ENCODE data around the gene F11R. TPM values are rescaled to one million over a fixed set of nuclear protein-coding genes. Genes with fewer than 3 reads are reported as not detected.

F11R gene
- total and polyA plus RNA-seq, 2 of the 13 experiments (the other 11 are each of a cell fraction or from before 2014, with no cell fraction given): 95.8 to 105 TPM

DNA sequence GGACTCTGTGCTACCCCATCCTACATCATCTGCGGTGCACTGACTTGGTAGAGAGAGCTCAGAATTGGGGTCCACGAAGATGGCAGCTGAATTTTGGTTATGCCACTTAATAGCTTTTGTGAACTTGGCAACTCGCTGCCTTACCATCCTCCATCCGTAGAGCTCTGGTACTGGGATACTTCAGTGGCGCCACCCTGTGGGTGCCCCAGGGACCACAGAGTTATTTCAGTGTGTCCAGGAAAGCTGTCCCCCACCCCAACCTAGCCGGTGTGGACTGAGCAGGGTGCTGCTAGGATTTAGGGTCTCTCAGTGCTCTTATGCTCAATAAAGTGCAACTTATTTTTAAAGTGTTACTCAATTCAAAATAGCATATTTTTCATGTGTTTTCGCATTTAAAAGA lies 33.9 kb upstream of the F11R start:
- no peak for FAIRE-seq
- Histone ChIP-seq H3K36me3 (replicated peaks in 1 of 2; ENCODE audit: control insufficient read depth in 1 of 2, insufficient read depth in 2 of 2, low read length in 2 of 2) (no peaks in the 10 kb centered on the region), H3K4me2 (ENCODE audit: low read depth, low read length) (no peak overlapping the region), H3K4me1 (ENCODE audit: insufficient read depth, low read length) (peaks cover 10% of the 10 kb centered on the region), H3K9me3 (ENCODE audit: low read length) (no peaks in the 10 kb centered on the region), H4K20me1 (ENCODE audit: insufficient read depth, low read length) (no peaks in the 10 kb centered on the region), H3K27ac (ENCODE audit: extremely low read length, insufficient read depth, low read length) (no peak overlapping the region), H3K9ac (ENCODE audit: insufficient read depth, low read depth, low read length) (no peak overlapping the region), H3K79me2 (ENCODE audit: insufficient read depth, low read length) (no peaks in the 10 kb centered on the region), H3K4me3 (replicated peaks in 1 of 3; ENCODE audit: insufficient read depth in 1 of 3, low read depth in 2 of 3, low read length in 3 of 3) (no peak overlapping the region), H3K27me3 (ENCODE audit: control insufficient read depth in 1 of 2, insufficient read depth in 2 of 2, low read length in 2 of 2) (no peaks in the 10 kb centered on the region), H2AFZ (ENCODE audit: low read length) (no peak overlapping the region)
- no peak for DNase-seq (ENCODE audit: low spot score)
- WGBS (ENCODE audit: low lambda C conversion rate): 47% methylated on average over 6 of the region's 7 CpGs
- POLR2A ChIA-PET: interaction anchor here (1.5 kb wide), 1 partner anchor 10 kb away, joined by 6 read pairs; the partner anchor contains the start of gene USF1
- in situ Hi-C loops (cut with HindIII; ENCODE audit: extremely low pct_ligation_motif_present, low pct_unique_long_range_greater_than_20kb) (loop anchor here (5.0 kb wide), 1 partner anchor 47 kb away; no protein-coding TSS in a partner anchor), intact Hi-C loops (cut with micrococcal nuclease; ENCODE audit: unreplicated experiment) (no loop called here)
- TF ChIP-seq ZKSCAN5 (CRISPR knock-in tag; IDR thresholded peaks at IDR 0.05) (no peak), CHD4 (IDR thresholded peaks at IDR 0.05; ENCODE audit: borderline replicate concordance, low read length) (no peak), ZNF629 (CRISPR knock-in tag; conservative IDR thresholded peaks at IDR 0.05) (no peak), SRSF9 (IDR thresholded peaks at IDR 0.05; ENCODE audit: borderline replicate concordance, insufficient read depth, low read depth, low read length, poor library complexity, severe bottlenecking) (no peak), TOPORS (CRISPR knock-in tag; IDR thresholded peaks at IDR 0.05) (no peak), ZNF235 (CRISPR knock-in tag; IDR thresholded peaks at IDR 0.05; ENCODE audit: borderline replicate concordance) (no peak), NFKB2 (CRISPR knock-in tag; IDR thresholded peaks at IDR 0.05; ENCODE audit: borderline replicate concordance) (no peak), FOXO1 (CRISPR knock-in tag; IDR thresholded peaks at IDR 0.05) (no peak), TBL1XR1 (IDR thresholded peaks at IDR 0.05; ENCODE audit: borderline replicate concordance, low read length, partially characterized antibody) (no peak), ZNF598 (CRISPR knock-in tag; IDR thresholded peaks at IDR 0.05; ENCODE audit: borderline replicate concordance) (no peak), ZNF644 (CRISPR knock-in tag; IDR thresholded peaks at IDR 0.05; ENCODE audit: low read depth) (no peak)
- TF ChIP-seq, protein P1, sequence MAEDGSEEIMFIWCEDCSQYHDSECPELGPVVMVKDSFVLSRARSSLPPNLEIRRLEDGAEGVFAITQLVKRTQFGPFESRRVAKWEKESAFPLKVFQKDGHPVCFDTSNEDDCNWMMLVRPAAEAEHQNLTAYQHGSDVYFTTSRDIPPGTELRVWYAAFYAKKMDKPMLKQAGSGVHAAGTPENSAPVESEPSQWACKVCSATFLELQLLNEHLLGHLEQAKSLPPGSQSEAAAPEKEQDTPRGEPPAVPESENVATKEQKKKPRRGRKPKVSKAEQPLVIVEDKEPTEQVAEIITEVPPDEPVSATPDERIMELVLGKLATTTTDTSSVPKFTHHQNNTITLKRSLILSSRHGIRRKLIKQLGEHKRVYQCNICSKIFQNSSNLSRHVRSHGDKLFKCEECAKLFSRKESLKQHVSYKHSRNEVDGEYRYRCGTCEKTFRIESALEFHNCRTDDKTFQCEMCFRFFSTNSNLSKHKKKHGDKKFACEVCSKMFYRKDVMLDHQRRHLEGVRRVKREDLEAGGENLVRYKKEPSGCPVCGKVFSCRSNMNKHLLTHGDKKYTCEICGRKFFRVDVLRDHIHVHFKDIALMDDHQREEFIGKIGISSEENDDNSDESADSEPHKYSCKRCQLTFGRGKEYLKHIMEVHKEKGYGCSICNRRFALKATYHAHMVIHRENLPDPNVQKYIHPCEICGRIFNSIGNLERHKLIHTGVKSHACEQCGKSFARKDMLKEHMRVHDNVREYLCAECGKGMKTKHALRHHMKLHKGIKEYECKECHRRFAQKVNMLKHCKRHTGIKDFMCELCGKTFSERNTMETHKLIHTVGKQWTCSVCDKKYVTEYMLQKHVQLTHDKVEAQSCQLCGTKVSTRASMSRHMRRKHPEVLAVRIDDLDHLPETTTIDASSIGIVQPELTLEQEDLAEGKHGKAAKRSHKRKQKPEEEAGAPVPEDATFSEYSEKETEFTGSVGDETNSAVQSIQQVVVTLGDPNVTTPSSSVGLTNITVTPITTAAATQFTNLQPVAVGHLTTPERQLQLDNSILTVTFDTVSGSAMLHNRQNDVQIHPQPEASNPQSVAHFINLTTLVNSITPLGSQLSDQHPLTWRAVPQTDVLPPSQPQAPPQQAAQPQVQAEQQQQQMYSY (CRISPR knock-in tag; IDR thresholded peaks at IDR 0.05): no peak
- TF ChIP-seq, protein P2, sequence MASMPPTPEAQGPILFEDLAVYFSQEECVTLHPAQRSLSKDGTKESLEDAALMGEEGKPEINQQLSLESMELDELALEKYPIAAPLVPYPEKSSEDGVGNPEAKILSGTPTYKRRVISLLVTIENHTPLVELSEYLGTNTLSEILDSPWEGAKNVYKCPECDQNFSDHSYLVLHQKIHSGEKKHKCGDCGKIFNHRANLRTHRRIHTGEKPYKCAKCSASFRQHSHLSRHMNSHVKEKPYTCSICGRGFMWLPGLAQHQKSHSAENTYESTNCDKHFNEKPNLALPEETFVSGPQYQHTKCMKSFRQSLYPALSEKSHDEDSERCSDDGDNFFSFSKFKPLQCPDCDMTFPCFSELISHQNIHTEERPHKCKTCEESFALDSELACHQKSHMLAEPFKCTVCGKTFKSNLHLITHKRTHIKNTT (CRISPR knock-in tag; IDR thresholded peaks at IDR 0.05): no peak
- TF ChIP-seq, protein P3, sequence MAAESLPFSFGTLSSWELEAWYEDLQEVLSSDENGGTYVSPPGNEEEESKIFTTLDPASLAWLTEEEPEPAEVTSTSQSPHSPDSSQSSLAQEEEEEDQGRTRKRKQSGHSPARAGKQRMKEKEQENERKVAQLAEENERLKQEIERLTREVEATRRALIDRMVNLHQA (CRISPR knock-in tag; IDR thresholded peaks at IDR 0.05): no peak
- CTCF ChIA-PET (ENCODE audit: low intra/inter-chr PET ratio, low total read pairs): no interaction called here
- no TSS peak for BruUV-seq (replicated peaks)
- ATAC-seq: no peak

Data from HepG2 (cell line).